Nucleus accumbens (tissue), 56 donors: ENCODE measurements around the gene MYEOV.

ENCODE experiments used
- DNase-seq, 56 donors: peaks; one replicate each; lab custom pipeline; 2025; lab: John Stamatoyannopoulos, UW

MYEOV gene

GRCh38 chr11:69312453-69313404, 18.8 kb downstream of the MYEOV start:
- peak in 7 of 56 donors; percentile 2 to 22 (median 17) for DNase-seq

GRCh38 chr11:69313992-69314391, 20.0 kb downstream of the MYEOV start:
- DNase-seq = no peak

- DNase-seq = no peak
Measured at GRCh38 chr11:69314555-69314954, 20.6 kb downstream of the MYEOV start.

- no peak for DNase-seq
Measured at GRCh38 chr11:69316956-69317355, 23.0 kb downstream of the MYEOV start.

GRCh38 chr11:69317401-69318092, 23.6 kb downstream of the MYEOV start:
- no peak for DNase-seq

- DNase-seq = no peak
Measured at GRCh38 chr11:69318093-69318420, 24.1 kb downstream of the MYEOV start.

- DNase-seq = no peak
Measured at GRCh38 chr11:69319255-69320106, 25.5 kb downstream of the MYEOV start.

- DNase-seq = no peak
Measured at GRCh38 chr11:69320326-69320725, 26.4 kb downstream of the MYEOV start.

- DNase-seq = no peak
Measured at GRCh38 chr11:69320756-69321741, 27.1 kb downstream of the MYEOV start.

GRCh38 chr11:69321877-69322361, 28.0 kb downstream of the MYEOV start:
- no peak for DNase-seq

GRCh38 chr11:69325446-69325845, 31.5 kb downstream of the MYEOV start:
- no peak for DNase-seq

GRCh38 chr11:69326622-69327219, 32.8 kb downstream of the MYEOV start:
- DNase-seq = no peak

- peak in 1 of 56 donors; percentile 24 for DNase-seq
Measured at GRCh38 chr11:69327741-69328191, 33.8 kb downstream of the MYEOV start.

- peak in 2 of 56 donors; percentile 11 to 18 for DNase-seq
Measured at GRCh38 chr11:69328231-69328630, 34.3 kb downstream of the MYEOV start.

- DNase-seq = no peak
Measured at GRCh38 chr11:69329581-69329980, 35.6 kb downstream of the MYEOV start.

GRCh38 chr11:69330330-69330729, 36.4 kb downstream of the MYEOV start:
- no peak for DNase-seq

- no peak for DNase-seq
Measured at GRCh38 chr11:69333149-69333710, 39.3 kb downstream of the MYEOV start.

GRCh38 chr11:69333879-69334278, 39.9 kb downstream of the MYEOV start:
- no peak for DNase-seq
